SU-DHL-6 (cell line): Measurements from ENCODE around the gene RAB40B.

ENCODE experiments used
- H2AFZ ChIP-seq: fragments of 200-600 bp; sonication (generic); 2 replicates; pipeline ENCODE4 v1.6.1; 2014; ENCODE audit warnings: low read depth, mild to moderate bottlenecking, moderate library complexity, mixed read lengths, antibody characterized with exemption, low read length; ENCODE audit not compliant: severe bottlenecking
- H3F3A ChIP-seq: fragments of 200-600 bp; shearing (Covaris generic); 2 replicates; pipeline ENCODE4 v1.6.0; 2016; ENCODE audit warnings: antibody characterized with exemption, mild to moderate bottlenecking; ENCODE audit not compliant: insufficient read depth
- H3K27ac ChIP-seq: fragments of 200-600 bp; sonication (generic); 2 replicates; pipeline ENCODE4 v1.5.1; 2016; ENCODE audit warnings: low read depth, mild to moderate bottlenecking, low read length, moderate library complexity, mixed read lengths
- H3K27me3 ChIP-seq: fragments of 200-600 bp; sonication (generic), shearing (Covaris generic); 2 replicates; pipeline ENCODE4 v1.6.0; 2014; ENCODE audit warnings: mild to moderate bottlenecking, low read length
- H3K36me3 ChIP-seq: fragments of 200-600 bp; sonication (generic); 2 replicates; pipeline ENCODE4 v1.6.1; 2014; ENCODE audit warnings: mild to moderate bottlenecking, low read length, mixed read lengths
- H3K4me2 ChIP-seq: fragments of 300-600, 200-600 bp; shearing (Covaris generic), sonication (generic); 2 replicates; pipeline ENCODE4 v1.6.0; 2014; ENCODE audit warnings: low read length, low read depth, mild to moderate bottlenecking; ENCODE audit not compliant: poor library complexity, severe bottlenecking
- H3K4me3 ChIP-seq: fragments of 200-600 bp; sonication (generic); 2 replicates; pipeline ENCODE4 v1.5.1; 2014; ENCODE audit warnings: antibody characterized with exemption, low read length, mild to moderate bottlenecking, mixed read lengths; ENCODE audit not compliant: insufficient read depth, poor library complexity, severe bottlenecking
- H3K79me2 ChIP-seq: fragments of 200-600 bp; sonication (generic); 2 replicates; pipeline ENCODE4 v1.6.1; 2014; ENCODE audit warnings: mild to moderate bottlenecking, low read length, moderate library complexity; ENCODE audit not compliant: insufficient read depth
- H3K9ac ChIP-seq: fragments of 200-600 bp; sonication (generic); 2 replicates; pipeline ENCODE4 v1.7.0; 2014; ENCODE audit warnings: mild to moderate bottlenecking, low read length
- H3K9me2 ChIP-seq: fragments of 200-600 bp; sonication (generic); replicated peaks from 2 replicates; pipeline ENCODE4 v1.6.1; 2014; ENCODE audit warnings: low read length; ENCODE audit not compliant: insufficient read depth
- H3K9me3 ChIP-seq: fragments of 200-600 bp; sonication (generic); 2 replicates; pipeline ENCODE4 v1.6.1; 2014; ENCODE audit warnings: low read length, mixed read lengths; ENCODE audit not compliant: insufficient read depth
- H4K20me1 ChIP-seq: fragments of 200-600 bp; sonication (generic); 2 replicates; pipeline ENCODE4 v1.6.1; 2014; ENCODE audit warnings: low read depth, mild to moderate bottlenecking, antibody characterized with exemption, low read length, moderate library complexity, mixed read lengths
- CTCF ChIP-seq: fragments of 200-600 bp; sonication (generic); IDR thresholded peaks from one replicate; pipeline ENCODE4 v1.5.1; 2017; ENCODE audit warnings: antibody characterized with exemption, mild to moderate bottlenecking, low read length, moderate library complexity; ENCODE audit not compliant: insufficient read depth, poor library complexity, severe bottlenecking
- EZH2phosphoT487 ChIP-seq: fragments of 200-600 bp; sonication (generic), shearing (Covaris generic); conservative IDR thresholded peaks from 2 replicates; pipeline ENCODE4 v1.6.1; 2018; ENCODE audit warnings: mild to moderate bottlenecking, antibody characterized with exemption, low read length, moderate library complexity, mixed read lengths

The RAB40B gene

DNA sequence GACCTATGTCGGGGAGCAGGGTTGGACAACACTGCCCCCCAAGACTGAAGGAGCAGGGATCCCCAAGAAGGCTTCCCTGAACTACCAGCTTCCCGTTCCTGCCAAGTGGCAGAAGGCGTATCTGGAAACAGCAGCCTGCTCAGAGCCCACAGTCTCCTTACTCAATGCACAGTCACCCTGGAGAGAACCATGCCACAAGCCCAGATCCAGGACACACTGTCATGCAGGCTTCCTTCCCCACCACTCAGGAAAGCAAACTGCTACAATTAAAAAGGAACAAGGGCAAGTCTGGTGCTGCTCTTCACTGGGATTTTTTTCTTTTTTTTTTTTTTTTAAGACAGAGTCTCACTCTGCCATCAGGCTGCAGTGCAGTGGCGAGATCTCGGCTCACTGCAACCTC lies 58.5 kb downstream of the RAB40B start:
- Histone ChIP-seq H3K36me3 (no peaks in the 10 kb centered on the region), H3K79me2 (peaks cover 87% of the 10 kb centered on the region), H4K20me1 (no peaks in the 10 kb centered on the region), H3K27me3 (no peaks in the 10 kb centered on the region), H3K4me3 (no peak overlapping the region), H3K9me3 (no peaks in the 10 kb centered on the region), H3F3A (no peaks in the 10 kb centered on the region), H3K27ac (no peak overlapping the region), H2AFZ (no peak overlapping the region), H3K9ac (no peak overlapping the region), H3K9me2 (no peaks in the 10 kb centered on the region), H3K4me2 (no peak overlapping the region)
- no peak for TF ChIP-seq CTCF
- TF ChIP-seq EZH2phosphoT487: no peak

- no peak overlapping the region for H3K4me2 ChIP-seq
Measured at GRCh38 chr17:82639628-82640027, 58.9 kb downstream of the RAB40B start.

GRCh38 chr17:82638183-82638773 lies 60.2 kb downstream of the RAB40B start:
- Histone ChIP-seq H3K9me2 (no peaks in the 10 kb centered on the region), H3K9me3 (no peaks in the 10 kb centered on the region), H3K79me2 (peaks cover 85% of the 10 kb centered on the region), H3K9ac (no peak overlapping the region), H3K27ac (no peak overlapping the region), H3F3A (no peaks in the 10 kb centered on the region), H3K4me3 (no peak overlapping the region), H3K36me3 (peaks cover 2% of the 10 kb centered on the region; the same call in 1 of the 2 replicates), H3K4me2 (no peak overlapping the region), H3K27me3 (no peaks in the 10 kb centered on the region), H2AFZ (no peak overlapping the region), H4K20me1 (no peaks in the 10 kb centered on the region)
- no peak for TF ChIP-seq CTCF
- TF ChIP-seq EZH2phosphoT487: no peak

More at GRCh38 chr17:82639628-82640027, 58.9 kb downstream of the RAB40B start:
- H3K4me3 ChIP-seq: no peak overlapping the region
- no peaks in the 10 kb centered on the region for H3F3A ChIP-seq
- H3K9ac ChIP-seq: no peak overlapping the region
- H2AFZ ChIP-seq: no peak overlapping the region
- no peak overlapping the region for H3K27ac ChIP-seq
- H3K27me3 ChIP-seq: no peaks in the 10 kb centered on the region
- no peaks in the 10 kb centered on the region for H3K36me3 ChIP-seq
- H3K9me2 ChIP-seq: no peaks in the 10 kb centered on the region
- no peaks in the 10 kb centered on the region for H3K9me3 ChIP-seq
- H4K20me1 ChIP-seq: no peaks in the 10 kb centered on the region
- TF ChIP-seq EZH2phosphoT487: no peak
- TF ChIP-seq CTCF: no peak
- H3K79me2 ChIP-seq: peaks cover 86% of the 10 kb centered on the region
